ENCODE data around the gene RHBG.
"Not testable (repeated sequence)": the region's sequence is repeated elsewhere in the genome, so short reads cannot be mapped to it uniquely, and the experiment has no call there.

The RHBG gene, protein sequence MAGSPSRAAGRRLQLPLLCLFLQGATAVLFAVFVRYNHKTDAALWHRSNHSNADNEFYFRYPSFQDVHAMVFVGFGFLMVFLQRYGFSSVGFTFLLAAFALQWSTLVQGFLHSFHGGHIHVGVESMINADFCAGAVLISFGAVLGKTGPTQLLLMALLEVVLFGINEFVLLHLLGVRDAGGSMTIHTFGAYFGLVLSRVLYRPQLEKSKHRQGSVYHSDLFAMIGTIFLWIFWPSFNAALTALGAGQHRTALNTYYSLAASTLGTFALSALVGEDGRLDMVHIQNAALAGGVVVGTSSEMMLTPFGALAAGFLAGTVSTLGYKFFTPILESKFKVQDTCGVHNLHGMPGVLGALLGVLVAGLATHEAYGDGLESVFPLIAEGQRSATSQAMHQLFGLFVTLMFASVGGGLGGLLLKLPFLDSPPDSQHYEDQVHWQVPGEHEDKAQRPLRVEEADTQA

DNA sequence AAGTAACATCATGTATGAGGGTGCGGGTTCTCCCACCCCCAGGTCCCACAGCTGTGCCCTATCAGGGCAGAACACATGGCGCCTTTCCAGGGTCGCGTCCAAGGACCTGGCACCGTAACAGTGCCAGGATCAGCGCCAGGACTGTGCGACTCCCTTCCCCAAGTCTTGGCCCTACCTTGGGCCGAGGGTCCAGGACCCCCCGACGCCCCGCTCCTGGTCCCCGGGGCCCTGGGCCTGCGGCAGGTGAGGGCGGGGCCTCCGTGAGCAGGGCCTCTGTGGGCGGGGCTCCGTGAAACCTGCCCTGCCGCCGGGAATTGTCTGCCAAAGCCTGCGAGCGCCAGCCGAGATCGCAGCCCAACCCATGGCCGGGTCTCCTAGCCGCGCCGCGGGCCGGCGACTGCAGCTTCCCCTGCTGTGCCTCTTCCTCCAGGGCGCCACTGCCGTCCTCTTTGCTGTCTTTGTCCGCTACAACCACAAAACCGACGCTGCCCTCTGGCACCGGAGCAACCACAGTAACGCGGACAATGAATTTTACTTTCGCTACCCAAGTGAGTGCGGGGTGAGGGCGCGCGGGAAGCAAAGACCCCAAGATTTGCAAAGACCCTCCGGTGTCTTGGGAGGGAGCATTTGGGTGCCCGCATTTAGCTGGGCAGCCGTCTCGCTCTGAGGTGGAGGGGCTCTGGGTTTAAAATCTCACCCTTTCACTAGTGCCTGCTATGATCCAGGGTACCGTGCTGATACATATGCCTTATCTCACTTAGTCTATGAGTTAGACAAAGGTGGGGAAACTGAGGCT is at the start of gene RHBG:
Gene RHBG, plus strand, starts transcription at position 323 of the 796 bp plus-strand sequence. Its CDS starts 39 bp downstream, at position 362.
- DNase-seq, result peak; percentile 6 to 14

DNA sequence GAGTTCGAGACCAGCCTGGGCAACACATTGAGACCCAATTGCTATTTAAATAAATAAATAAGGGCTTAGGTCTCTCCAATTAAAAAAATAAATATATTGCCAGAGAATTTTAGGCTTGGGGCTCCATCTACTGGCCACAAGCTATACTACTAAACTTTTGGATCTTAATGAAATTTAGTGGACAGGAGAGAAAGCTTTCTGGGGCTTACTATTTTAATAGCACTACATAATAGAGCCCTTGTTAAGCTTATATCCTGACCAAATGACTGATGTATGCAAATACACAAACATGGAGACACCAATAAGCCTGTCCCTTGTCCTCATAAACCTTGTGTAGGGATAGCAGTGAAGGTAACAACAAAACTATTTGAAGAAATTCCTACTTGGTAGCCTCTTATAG is 49.3 kb upstream of the RHBG start:
- no peak for DNase-seq

DNA sequence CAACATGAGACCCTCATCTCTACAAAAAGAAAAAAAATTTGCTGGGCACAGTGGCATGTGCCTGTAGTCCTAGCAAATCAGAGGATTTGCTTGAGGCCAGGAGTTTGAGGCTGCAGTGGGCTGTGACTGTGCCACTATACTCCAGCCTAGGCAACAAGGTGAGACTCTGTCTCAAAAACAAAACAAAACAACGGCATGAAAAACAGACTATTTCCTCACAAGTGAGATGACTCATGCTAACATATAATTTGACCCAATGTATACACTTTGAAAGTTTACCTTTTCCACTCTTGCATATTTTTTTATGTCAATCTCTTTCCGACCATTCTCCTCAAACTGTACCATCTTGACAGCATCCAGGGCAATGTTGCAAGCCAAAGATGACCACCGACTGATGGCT is 48.5 kb upstream of the RHBG start:
- no peak for DNase-seq

DNA sequence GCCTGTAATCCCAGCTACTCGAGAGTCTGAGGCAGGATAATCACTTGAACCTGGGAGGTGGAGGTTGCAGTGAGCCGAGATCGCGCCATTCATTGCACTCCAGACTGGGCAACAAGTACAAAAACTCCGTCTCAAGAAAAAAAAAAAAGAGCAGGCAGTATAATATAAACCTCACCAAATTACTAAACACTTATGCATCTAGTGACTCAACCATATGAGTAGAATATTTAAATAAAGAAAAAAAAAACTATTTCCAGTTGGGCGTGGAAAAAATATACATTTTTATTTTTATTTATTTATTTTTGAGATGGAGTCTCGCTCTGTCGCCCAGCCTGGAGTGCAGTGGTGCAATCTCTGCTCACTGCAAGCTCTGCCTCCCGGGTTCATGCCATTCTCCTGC is 45.8 kb upstream of the RHBG start:
- DNase-seq, result not testable (repeated sequence)

DNA sequence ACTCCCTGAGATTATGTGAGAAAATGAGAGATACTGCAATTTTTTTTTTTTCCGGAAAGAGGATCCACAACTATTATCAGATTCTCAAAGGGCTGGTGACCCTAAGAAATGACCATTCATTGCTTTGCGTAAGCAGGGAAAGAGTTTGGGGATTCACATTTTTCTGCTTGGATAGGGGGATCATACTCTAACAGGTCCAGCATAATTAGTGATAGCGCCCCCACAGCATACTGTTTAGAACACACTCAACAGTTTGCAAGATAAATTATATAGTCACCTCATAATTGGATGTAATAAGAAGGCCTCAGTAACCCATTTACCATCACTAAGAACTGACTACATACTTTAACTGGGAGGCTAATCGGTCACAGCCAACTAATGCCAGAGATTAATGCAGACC is 32.8 kb upstream of the RHBG start:
- DNase-seq, result no peak

DNA sequence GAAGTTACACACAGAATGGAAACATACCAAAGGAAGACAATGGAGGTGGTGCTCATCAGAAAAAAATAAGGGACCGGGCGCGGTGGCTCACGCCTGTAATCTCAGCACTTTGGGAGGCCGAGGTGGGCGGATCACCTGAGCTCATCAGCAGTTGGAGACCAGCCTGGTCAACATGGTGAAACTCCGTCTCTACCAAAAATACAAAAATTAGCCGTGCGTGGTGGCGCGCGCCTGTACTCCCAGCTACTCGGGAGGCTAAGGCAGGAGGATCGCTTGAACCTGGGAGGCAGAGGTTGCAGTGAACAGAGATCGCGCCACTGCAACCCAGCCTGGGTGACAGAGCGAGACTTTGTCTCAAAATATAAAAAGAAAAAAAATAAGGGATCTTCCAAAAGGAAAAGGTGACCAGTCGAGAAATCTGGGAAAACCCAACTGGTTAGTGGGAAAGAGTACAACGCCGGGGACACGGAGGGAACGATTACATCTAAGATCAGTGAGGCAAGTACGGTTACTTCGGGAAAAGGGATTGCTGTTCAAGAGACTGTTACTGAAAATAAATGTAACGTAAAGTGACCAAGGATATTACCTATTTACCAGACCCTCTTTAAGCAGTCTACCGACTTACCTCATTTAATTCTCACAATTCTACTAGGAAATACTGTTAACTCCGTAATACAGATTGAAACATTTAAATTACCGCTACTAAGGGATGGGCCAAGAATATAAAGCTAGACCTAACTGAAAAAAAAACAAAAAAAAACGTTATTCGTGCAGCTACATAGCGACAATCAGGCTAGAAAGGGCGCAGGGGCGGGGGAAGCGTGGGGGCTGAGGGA is 31.7 kb upstream of the RHBG start:
- peak in 1 of 2 experiments; percentile 30 for DNase-seq

DNA sequence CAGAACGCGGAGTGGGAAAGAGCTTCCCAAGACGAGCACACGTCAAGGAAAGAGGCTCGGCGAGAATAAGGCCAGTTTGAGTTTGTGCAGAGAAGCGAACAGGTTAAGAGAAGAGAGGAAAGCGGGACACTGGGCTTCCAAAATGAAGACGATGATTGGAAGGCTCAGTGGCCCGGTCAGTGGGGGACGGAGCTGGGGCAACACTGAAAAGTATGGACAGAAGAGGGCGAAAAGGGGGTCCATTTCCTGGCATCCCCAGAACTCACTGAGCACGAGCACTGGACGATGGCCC is 31.2 kb upstream of the RHBG start:
- peak in 1 of 2 experiments; percentile 23 for DNase-seq

DNA sequence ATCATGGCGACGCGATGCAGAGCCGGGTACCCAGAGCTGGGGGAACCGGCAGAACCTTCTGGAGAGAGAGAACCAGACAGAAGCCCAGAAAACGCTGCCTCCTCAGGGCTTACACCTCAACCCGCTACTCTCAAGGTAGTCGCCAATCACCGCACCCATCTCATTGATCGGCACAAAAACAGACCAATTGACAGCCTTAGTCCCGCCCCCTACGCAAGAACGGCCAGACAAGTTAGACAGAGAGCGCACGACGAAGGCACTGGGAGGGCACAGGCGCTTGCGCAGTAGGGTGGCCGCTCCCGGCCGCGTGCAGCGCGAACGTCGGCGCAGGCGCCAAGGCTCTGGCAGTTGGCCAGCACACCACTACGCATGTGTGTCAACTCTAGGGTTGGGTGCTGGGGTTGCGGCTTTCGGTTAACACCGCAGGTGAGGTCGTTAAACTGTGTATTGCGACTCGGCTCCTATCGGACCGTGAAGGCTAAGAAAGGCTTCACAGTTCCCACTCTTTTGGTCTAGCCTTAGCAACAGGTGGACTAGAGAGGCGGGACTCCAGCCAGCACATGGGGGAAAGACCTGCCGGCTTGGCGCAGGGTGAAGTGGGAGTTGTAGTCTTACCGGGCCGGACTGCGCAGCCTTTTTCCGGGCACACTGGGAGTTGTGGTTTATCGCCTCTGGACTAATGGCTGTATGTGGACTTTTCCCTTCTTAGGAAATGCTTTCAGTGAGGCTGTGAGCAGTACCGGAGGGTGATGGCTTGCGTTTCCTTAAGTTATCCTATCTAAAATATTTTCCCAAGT is 30.6 kb upstream of the RHBG start, which contains the start of the genes CCT3 and TSACC:
Gene CCT3, minus strand, starts transcription at position 113 of the 797 bp plus-strand sequence. Its CDS starts 108 bp downstream, at position 5.
Gene TSACC, plus strand, starts transcription at position 347 of the 797 bp plus-strand sequence. CDS start 1,232 bp downstream, outside the sequence.
- peak; percentile 98 for DNase-seq

DNA sequence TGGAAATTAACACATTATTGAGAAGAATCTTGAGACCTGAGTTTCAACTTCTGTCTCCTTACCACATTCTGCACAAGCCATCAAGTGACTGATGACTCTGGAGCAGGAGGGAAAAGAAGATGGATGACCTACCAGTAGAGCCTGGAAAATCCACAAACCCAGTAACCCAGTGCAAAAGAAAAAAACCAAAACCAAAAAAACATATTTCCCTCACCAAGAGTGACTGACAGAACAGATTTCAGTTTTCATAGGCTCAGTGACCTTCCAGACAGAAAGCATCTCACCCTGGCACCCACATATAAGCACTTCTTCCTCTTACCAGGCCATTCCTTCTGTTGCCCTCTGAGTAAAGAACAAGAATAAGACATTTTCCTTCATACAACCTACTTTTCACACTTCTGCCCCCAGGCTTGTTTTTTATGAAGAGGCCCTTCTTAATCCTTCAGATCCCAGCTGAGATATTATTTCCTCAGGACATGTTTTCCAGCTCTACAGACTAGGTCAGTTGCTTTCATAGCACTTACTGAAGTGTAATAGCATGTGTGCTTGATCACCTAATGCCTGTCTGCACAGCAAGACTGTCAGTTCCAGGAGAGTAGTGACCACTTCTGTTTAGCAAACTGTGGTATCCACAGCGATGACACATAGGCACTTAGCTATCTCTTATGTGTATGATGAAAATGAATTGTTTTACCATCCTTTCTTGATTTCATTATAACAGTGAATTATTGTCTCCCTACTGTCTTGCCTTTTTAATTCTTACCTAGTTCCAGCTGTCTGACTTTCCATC is 26.6 kb upstream of the RHBG start:
- DNase-seq, result no peak

DNA sequence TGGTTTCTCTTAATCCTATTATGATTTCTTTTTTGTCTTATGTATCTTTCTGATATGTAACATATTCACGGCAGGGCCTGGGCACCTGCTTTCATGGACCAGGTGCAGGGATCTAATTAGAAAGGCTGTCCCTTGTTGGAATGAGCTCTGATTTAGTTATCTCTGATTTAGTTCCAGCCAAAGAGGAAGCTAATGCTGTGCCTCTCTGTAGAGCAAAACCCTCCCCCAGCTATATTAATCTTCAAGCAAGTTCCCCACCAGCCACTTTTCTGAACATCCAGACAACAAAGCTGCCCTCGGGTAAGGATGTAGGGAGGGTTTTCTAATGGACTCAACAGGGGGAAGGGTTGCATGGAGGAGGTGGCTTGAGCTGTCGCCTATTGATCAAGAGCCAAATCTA is 24.6 kb upstream of the RHBG start:
- DNase-seq, result no peak

DNA sequence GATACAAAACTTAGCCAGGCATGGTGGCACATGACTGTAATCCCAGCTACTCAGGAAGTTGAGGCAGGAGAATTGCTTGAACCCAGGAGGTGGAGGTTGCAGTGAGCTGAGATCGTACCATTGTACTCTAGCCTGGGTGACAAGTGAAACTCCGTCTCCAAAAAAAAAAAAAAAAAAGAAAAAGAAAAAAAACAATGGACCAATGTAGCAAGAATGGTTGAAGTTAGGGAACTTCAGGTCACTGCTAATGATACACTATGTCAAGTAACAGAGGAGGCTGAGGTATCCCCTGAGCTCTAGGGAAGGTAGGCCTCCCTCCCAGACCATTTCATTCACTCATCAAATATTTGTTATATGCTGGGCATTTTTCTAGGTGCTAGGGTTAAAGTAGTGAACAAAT is 23.0 kb upstream of the RHBG start:
- DNase-seq, result not testable (repeated sequence)

DNA sequence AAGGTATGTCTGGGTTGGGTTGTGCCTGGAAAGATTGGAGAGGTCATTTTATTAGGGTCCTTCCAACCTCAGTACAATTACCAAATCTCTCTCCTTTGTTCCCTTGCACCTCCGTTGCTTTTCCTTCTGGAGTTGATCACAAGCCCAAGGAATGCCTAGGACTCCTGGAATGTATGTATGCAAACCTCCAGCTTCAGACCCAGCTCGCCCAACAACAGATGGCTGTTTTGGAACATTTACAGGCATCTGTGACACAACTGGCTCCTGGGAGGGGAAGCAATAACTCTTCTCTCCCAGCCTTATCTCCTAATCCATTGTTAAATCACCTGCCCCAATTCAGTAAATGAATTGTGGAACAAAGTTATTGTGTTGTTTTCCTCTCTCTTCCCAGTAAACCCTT is 22.4 kb upstream of the RHBG start:
- no peak for DNase-seq

DNA sequence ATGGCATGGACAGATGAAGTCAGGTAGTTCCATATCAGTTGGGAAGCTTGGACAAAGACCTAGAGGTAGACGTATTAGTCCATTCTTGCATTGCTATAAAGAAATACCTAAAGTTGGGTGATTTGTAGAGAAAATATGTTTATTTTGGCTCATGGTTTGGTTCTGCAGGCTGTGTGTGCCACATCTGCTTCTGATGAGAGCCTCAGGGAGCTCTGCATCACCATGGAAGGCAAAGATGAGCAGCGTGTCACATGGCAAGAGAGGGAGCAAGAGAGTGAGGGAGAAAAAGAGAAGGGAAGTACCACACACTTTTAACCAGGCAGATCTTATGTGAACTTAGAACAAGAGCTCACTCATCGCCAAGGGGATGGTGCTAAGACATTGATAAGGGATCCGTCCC is 21.7 kb upstream of the RHBG start:
- DNase-seq, result no peak

DNA sequence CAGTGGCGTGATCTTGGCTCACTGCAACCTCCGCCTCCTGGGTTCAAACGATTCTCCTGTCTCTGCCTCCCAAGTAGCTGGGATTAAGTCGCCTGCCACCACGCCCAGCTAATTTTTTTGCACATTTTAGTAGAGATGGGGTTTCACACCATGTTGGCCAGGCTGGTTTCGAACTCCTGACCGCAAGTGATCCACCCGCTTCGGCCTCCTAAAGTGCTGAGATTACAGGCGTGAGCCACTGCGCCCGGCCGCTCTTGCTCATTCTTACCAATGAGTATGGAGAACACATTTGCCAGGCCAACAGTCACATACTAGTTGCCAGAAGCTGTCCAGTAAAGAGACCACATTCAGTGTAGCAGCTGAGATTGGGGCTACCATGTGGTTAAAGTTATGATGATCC is 16.5 kb upstream of the RHBG start:
- not testable (repeated sequence) for DNase-seq

DNA sequence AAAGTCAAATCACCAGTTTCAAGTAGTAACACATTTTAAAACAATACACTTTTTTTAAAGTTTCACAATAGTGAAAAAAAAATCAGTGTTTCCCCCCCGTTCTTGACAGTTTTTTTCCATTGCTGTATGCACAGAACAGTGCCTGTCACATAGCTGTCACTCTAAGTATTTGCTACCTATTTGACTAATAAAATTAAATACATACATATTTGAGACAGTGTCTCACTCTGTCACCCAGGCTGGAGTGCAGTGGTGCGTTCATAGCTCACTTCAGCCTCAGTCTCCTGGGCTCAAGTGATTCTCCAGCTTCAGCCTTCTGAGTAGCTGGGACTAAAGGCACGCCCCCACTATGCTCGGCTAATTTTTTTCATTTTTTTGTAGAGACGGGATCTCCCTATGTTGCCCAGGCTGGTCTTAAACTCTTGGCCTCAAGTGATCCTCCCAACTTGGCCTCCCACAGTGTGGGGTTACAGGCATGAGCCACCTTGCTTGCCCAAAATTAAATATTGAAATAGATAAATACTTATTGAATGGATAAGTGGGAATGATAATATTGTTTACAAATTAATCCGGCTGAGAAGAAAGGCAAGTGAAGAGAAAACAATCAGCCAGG is 12.6 kb upstream of the RHBG start:
- DNase-seq, result no peak

DNA sequence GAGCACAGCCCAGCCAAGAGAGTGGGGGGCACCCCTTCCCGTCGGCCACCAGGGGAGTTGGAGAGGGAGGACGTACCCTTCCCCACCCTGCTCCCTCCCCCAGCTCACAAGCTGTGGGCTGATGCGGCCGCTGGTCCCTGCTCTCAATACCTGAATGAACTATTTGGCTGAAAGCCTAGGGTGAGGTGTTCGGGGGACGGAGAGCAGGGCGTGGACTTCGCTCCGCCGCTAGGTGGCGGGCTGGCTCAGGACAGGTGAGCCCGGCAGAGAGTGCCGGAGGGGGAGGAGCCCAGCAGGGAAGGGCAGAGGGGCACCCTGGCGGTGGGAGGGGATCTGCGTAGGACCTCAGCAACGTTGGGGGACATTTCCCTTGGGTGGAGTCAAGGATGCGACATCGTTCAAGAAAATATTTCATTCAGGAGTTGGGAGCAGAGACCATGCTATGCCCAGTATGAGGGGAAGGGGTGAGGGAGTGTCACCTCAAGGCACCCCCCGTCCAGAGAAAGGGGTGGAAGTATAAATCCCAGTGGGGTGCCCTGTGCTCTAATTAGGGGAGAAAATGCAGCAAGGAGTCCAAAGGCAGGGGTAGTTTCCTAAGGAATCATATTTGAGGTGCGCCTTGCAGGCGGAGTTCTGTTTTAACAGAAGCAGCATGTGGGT is 12.0 kb upstream of the RHBG start:
- peak; percentile 44 to 46 for DNase-seq

DNA sequence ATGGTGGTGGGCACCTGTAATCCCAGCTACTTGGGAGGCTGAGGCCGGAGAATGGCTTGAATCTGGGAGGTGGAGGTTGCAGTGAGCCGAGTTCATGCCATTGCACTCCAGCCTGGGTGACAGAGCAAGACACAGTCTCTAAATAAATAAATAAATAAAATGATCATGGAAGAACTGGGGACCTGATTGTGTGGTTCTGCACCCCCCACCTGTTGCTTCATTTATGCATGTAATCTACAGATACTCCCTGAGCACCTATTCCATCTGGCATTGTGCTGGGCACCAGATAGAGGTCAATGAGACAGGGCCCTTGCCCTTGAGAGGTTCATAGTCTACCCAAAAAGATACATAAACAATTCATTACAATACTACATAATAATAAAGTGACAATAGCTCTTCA is 11.0 kb upstream of the RHBG start:
- DNase-seq, result no peak

DNA sequence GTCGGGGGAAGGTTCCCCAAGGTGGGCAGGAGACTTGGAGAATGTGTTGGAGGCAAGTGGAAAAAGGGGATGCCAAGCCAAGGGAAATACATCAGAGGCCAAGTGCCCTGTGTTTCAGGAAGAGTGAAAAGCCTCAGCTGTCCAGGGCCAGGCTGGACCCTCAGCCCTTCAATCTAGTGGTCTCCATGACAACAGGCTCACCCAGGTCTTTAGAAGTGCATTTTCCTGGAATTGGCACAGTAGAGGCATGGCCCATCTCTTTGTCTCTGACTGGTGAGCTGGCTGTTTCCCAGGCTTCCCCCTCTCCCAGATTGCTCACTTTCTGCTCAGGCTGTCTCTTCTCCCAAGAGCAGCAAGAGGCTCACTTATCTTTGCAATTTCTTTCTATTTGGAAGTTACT is 10.4 kb upstream of the RHBG start:
- no peak for DNase-seq

DNA sequence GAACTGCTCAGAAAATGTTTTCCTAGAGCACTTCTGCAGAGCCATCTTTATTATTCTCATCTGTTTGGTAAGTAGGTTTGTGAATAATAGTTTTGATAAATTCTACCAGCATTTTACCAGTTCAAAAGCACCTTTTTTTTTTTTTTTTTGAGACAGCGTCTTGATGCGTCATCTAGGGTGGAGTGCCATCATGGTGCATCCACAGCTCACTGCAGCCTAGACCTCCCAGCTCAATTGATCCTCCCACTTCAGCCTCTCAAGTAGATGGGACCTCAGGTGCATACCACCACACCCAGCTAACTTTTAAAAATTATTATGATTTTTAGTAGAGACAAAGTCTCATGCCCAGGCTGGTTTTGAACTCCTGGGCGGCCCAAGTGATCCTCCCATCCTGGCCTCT is 9.8 kb upstream of the RHBG start:
- DNase-seq, result no peak

DNA sequence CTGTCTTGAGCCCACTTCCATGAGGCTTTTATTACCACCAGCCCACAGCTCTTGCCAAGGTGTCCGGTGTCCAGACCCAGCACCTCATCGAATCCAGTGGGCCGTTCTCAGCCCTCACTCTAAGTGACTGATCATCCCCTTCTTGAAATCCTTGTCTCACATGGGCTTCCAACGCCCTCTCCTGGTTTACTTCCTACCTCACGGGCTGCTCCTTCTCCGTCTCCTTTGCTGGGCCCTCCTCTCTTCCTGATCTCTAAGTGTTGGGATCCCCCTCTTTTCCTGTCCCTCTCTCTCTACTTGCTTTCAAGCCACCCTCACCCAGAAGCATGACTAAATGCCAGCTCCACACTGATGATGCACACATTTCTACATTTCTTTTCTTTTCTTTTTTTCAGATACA is 9.0 kb upstream of the RHBG start:
- no peak for DNase-seq

Data from activated CD4-positive, alpha-beta T cell treated with anti-CD3 and anti-CD28 coated beads, Interleukin-2, amount 50 U/mL, for 4 hours (primary cell).